HG03066 (cell line): ENCODE measurements around the gene MAN1A2.

Experiments used
- ATAC-seq: cut with Tn5 transposase; IDR thresholded peaks from one replicate; pipeline ENCODE4 v1.9.1; 2021; ENCODE audit warnings: low read depth; ENCODE audit not compliant: unreplicated experiment

Gene MAN1A2

GRCh38 chr1:117572546-117572945 is 205.3 kb downstream of the MAN1A2 start:
- no peak for ATAC-seq

- ATAC-seq, result no peak
Observed at GRCh38 chr1:117573386-117574023, 206.3 kb downstream of the MAN1A2 start.

DNA sequence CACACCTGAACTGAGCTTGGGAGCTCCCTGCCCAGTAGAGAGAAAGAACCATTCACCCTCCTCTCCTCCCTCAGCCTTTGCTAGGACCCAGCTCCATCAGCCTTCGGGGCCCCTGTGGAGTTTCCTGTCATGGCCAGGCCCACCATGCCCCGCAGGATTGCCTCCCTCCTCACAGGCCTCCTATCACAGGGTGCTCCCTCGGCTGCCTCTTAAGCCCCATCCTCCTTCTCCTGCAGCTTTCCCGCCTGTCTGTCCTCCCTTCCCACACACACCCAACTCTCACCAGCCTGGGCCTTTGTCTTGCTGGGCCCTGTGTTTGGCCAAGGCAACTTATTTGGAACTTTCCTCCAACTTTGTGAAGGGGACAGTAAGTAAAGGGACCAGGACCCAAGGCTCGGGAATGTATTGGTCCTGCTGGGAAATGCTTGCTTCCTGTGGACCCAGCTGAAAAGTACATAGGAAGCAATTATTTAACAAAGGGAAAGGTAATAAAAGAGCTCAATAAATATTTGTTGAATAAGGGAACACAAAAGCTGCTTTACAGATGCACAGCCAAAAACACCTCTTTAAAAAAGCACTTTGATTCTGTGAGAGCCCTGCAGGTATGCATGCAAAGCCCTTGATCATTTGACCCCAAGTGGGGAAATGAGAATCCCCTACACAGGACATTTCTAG is 207.0 kb downstream of the MAN1A2 start:
- ATAC-seq, result no peak

DNA sequence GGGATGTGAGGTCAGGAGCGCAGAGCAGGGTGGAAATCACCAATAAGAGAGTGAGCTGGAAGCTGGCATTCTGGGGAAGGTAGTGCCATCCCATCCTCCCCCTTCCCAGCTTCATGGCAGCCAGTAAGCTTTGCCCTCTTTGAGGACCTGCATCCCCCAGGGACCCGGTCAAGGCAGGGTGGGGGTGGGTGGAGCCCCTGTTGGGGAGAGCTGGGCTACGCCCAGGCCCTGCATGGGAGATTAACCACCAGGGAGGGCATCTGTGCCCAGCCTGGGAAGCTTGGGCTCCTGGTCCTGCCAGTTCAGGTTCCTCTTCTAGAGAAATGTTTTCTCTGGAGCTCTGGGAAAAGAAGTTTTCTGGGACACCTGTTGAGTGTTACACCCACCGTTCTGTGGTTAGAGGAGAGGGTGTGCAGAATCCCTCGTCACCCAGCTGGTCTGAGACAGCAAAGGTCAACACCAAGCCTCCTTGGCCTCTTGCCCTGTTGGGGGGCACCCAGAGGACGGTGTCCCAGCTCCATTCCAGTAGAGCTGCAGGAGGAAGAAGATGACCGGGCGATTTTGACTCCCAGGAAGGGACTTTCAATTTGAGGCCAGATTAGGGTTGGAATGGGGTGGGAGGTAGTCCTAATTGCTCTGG is 208.5 kb downstream of the MAN1A2 start:
- no peak for ATAC-seq

- no peak for ATAC-seq
Observed at GRCh38 chr1:117576236-117576635, 209.0 kb downstream of the MAN1A2 start.

GRCh38 chr1:117577191-117577885 is 210.1 kb downstream of the MAN1A2 start:
- no peak for ATAC-seq

DNA sequence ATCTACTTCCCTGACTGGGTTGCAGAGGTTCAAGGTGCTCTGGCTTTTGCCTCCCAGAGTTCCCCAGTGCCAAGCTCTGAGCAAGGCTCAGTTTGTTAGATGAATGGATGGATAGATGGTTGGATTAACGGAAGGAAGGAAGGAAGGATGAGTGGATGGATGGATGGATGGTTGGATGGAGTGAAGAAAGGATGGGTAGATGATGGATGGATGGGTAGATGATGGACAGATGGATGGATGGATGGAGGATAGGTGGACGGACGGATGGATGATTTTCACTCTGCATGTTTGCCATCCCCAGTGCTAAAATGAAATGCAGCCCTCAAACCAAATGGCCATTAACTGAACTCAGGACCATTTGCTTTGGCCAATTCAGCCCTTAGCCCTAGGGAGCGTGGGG is 211.2 kb downstream of the MAN1A2 start:
- ATAC-seq, result no peak
